ENCODE measurements around the gene OSGEPL1.
"Not testable (repeated sequence)": the region's sequence is repeated elsewhere in the genome, so short reads cannot be mapped to it uniquely, and the experiment has no call there.

OSGEPL1 gene, protein sequence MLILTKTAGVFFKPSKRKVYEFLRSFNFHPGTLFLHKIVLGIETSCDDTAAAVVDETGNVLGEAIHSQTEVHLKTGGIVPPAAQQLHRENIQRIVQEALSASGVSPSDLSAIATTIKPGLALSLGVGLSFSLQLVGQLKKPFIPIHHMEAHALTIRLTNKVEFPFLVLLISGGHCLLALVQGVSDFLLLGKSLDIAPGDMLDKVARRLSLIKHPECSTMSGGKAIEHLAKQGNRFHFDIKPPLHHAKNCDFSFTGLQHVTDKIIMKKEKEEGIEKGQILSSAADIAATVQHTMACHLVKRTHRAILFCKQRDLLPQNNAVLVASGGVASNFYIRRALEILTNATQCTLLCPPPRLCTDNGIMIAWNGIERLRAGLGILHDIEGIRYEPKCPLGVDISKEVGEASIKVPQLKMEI

DNA sequence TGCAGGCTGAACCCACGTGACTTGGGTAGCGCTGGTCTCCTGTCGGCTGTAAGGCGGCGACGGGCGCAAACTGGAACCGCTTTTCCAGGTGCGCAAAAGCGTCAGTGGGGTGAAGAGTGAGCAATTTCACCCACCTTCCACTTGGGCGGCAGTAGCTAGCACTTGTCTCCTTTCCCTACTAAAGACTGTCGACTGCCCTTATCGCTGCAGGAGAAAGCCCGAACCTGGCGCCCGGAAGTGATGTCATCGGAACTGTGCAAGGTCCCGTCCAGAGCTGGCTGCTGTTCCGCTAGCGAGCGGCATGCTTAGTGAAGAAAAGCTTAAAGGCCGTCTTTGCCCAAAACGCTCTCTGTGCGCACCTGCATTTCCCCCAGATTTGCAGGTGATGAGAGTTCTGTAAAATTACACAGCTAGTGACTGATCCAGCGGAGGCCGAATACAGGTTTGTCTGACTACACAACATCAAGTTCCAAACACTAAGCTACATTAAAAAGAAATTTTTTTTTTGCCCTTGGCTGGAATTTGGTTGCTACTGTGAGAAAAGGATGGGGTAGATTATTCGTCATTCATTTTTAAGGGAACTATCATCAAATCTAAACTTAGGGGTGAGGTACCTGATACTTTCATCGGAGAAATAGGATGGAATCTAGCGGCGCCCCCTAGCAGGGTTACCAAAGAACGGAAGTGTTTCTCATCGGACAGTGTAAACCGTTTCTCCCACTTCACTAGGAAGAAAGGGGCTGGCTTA, at the start of gene OSGEPL1:
TSS of gene OSGEPL1 (minus strand) at position 242 of the 748 bp plus-strand sequence. CDS start 1,152 bp downstream, outside the sequence.
- DNase-seq, result peak; percentile 84

DNA sequence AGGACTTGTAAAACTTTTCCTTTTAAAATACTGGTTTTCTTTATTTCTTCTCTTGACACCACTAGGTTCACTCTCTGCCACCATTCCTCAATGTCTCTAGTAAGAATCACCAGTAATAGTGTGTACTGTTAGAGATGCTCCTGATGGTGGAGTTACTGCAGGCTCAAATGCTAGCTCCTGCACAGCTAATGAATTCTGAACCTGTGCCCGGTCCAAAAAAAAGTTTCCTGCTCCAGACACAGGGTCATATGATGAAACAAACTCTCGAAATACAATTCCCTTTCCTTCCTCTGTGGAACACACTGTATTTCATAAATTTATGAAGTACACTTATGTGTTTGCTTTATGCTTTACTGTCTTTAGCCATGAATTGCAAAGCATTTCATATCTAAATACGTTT, 40.8 kb upstream of the OSGEPL1 start:
- no peak for DNase-seq

DNA sequence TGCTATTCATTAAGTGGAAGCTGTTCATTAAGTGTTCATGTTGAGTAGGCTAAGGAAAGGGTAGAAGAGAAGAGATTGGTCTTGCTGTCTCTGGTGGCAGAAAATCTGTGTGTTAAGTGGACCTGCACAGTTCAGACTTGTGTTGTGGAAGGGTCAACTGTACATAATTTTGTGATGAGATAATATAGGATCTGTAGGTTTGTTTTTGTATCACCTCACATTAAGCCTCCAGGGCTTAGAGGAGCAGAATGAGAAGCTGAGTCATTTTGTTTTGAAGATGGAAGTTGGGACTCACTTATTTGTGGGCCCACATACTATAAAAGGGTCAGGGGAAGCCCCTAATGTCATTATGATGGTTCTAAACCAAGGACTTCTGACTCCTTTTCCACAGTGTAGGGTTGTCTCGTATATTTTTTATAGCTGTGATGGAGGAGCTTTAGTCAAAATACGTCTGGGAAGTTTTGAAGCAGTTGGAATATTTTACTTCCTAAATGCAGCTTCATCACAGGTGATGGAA, 39.9 kb upstream of the OSGEPL1 start:
- DNase-seq, result no peak

DNA sequence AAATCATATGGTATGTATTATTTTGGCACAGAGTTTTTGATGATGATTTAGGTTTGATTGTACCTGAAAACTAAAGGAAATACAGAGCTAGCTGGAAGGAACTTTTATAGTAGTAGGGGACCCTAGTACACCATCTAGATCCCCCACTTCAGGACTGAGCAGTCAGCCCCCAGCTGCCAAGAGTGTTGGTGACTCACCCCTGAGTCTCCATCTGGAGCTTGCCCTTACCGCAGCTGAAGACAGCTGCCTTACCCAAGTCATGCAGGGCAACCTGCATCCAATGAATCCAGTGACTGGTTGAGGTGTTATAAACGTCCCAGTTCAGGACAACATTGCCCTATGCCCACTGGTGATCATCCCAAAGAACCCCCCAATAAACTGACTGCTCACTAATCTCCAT, 36.9 kb upstream of the OSGEPL1 start:
- no peak for DNase-seq

DNA sequence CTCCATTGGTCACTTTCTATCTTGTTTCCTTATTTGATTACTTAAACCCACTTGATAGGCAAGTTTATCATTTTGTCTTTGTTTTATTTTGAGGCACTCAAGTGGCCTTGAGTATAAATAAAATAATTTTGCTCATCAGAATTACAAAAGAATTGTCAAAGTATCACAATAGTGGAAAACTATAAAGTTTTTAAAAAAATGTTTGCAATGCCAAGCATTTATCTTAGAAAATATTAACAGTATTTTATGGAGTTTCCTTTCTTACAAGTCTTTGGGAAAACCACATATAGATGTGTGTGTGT, 36.4 kb upstream of the OSGEPL1 start:
- DNase-seq, result no peak

DNA sequence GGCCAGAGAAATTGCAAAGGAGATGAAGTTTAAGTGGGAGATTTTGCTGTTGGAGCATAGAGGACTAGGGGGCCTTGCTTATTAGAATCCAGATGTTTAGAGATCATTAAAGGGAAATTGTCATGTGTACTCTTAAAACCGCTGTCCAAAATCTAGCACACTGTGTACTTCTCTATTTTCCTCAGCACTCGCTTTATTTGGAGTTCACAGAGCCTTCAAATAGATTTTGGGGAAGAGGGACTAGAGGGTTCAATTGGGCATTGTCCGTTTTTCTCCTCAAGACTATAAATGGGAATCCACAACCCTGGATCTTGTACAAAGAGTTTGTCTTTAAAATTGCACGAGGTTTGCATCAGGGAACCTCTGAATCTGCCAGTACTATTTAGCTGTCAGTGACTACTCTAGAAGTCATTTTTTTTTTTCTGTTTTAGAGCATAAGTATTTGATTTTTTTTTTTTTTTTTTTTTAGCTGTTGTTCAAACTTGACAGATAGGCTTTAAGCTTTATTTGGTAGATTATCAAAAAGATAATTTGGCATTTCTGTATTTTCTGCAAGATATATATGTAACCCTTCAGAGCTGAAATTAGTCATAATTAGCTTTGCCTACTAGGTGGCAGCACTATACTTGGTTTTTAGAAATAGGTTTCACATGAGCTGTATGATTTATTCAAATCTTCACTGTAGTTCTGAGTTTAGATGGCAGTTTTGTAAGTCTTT, 35.9 kb upstream of the OSGEPL1 start:
- peak; percentile 6 for DNase-seq

DNA sequence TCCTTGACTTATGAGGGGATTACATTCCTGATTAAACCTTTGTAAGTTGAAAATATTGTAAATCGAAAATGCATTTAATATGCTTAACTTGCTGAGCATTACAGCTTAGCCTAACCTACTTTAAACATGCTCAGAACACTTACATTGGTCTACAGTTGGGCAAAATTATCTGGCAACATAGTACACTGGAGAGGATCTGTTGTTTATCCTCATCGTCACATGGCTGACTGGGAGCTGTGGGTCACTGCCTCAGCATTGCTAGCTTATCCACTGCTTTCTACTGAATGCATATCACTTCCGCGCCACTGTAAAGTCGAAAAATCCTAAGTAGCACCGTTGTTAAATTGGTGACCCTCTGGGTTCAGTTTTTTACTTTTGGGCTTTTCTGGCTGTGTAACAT, 35.3 kb upstream of the OSGEPL1 start:
- DNase-seq, result no peak

DNA sequence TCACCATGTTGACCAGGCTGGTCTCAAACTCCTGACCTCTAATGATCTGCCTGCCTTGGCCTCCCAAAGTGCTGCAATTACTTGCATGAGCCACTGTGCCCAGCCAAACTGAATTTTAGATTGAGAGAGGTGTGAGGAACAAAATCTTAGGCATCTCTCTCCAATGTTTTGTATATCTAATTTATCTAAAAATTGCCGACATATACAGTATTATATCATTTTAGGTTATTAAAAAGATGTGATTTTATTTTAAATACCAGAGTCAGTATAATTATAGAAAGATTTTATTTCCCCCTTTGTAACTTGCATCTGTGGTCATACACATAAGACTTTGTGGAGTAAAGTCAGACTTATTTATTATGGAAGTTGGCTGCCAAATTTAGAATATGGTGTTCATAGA, 31.7 kb upstream of the OSGEPL1 start:
- DNase-seq, result no peak

DNA sequence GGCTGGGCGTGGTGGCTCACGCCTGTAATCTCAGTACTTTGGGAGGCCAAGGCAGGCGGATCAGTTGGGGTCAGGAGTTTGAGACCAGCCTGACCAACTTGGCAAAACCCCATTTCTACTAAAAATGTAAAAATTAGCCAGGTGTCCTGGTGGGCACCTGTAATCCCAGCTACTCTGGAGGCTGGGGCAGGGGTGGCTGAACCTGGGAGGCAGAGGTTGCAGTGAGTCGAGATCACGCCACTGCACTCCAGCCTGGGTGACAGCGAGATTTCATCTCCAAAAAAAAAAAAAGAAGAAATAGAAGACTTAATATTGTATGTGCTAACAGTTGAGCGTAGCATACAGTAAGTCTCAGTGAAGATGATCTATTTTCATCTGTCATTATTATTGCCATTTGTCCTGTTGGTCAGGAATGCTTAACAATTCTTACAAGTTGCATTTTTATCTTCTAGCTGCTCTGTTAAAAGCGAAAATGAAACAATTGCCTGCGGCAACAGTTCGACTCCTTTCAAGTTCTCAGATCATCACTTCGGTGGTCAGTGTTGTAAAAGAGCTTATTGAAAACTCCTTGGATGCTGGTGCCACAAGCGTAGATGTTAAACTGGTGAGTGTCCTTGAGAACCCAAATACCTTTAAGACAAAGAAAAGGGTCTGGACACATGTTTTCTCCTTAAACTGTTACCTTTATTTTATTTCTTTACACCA, 28.9 kb upstream of the OSGEPL1 start:
- DNase-seq, result no peak

DNA sequence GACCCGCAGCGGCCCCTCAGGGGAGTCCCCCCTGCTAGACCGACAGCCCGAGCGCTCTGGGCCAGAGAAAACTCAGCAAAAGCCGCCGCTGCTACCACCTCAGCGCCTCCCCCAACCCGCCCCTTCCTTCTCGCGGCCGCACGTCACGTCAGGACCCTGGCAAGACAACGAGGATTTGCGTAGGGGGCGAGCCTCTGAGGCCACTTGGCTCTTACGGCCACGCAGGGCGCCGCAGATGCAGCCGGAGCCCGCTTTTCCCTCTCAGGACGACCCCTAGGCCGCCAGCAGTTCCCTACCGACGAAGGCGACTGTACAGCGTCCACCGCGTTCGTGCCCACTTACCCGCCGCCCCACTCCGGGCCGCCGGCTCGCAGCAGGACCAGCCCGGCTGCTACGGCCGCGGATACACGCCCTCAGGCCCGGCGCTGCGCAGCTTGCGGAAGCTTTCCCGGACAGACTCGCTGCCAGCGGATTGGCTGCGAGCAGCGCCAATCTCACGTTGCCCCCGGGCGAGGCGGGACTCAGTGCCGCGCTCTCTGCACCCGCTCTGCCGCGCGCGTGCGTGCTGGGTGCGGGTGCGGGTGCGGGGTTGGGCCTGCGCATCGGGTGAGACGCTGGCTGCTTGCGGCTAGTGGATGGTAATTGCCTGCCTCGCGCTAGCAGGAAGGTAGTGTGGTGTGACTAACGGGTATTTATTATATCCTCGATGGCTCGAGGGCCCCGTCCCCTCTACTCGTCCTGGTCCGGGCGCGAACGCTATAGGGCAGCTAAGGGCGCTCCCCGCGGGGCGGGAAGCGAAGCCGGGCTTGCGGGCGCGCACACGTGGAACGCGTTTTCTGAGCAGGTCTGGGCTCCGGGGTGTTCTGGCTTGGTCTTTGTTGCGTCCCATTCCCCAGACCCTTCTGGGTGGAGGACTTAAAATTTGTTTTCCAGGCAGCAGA, 21.6 kb upstream of the OSGEPL1 start, which contains the start of the genes ORMDL1 and PMS1:
TSS of gene ORMDL1 (minus strand) at position 413 of the 941 bp plus-strand sequence. CDS start 1,744 bp downstream, outside the sequence.
TSS of gene PMS1 (plus strand) at position 524 of the 941 bp plus-strand sequence. CDS start 7,360 bp downstream, outside the sequence.
- DNase-seq, result peak; percentile 52

DNA sequence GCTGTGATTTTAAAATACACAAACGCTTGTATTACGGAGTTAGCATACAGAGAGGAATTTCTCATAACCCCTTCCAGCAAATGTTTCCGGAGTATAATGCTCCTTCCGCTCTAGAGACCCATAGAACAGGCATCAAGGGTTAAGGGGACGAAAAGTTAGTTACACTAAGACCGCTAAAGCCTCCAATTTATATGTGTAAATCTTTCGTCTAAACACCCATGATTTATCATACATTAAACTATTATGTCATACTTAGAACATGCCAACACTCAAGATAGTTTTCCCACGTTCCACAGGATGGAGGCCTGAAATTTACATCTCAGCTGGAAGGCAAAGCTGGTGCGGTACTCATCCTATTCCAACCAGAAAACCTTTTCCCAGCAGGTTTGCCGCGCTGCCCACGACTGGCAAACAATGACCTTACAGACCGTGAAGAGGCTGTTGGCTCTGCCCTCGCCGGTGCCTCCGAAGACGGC, 20.9 kb upstream of the OSGEPL1 start:
- no peak for DNase-seq

DNA sequence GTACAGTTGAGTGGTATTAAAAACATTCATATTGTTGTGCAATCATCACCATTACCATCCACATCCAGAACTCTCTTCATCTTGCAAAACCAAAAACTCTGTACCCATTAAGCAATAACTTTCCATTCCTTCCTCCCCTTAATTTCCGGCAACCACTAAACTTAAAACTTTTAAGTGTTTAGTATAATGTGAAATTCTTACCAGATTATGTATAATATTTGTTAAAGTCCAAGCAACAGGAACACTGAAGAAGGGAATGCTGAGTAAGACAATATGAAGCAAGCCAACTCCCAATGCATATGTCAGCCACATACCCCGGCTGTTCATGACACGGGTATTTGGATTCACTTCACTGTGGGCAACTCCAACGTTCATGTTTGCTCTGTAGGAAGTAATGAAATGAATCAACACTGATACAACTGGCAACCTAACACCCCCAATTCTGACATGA, 19.7 kb upstream of the OSGEPL1 start:
- peak; percentile 62 for DNase-seq

DNA sequence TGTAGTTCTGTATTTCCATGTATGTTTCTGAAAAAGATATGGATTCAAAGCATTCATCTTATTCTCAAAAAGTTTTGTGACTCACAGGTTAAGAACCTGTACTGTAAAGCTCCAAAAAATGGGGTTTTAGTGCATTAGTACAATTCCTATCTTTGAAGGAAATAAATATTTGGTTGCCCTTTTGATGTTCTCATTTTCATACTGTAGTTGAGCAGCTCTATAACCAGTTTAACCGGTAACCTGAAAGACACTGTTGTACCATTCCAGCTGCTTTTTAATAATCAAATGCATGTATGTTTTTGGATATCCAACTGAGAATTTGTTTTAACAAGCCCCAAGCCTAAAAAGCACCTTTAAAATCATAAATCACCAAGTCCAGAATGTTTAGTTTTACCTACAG, 9.6 kb upstream of the OSGEPL1 start:
- DNase-seq, result no peak

DNA sequence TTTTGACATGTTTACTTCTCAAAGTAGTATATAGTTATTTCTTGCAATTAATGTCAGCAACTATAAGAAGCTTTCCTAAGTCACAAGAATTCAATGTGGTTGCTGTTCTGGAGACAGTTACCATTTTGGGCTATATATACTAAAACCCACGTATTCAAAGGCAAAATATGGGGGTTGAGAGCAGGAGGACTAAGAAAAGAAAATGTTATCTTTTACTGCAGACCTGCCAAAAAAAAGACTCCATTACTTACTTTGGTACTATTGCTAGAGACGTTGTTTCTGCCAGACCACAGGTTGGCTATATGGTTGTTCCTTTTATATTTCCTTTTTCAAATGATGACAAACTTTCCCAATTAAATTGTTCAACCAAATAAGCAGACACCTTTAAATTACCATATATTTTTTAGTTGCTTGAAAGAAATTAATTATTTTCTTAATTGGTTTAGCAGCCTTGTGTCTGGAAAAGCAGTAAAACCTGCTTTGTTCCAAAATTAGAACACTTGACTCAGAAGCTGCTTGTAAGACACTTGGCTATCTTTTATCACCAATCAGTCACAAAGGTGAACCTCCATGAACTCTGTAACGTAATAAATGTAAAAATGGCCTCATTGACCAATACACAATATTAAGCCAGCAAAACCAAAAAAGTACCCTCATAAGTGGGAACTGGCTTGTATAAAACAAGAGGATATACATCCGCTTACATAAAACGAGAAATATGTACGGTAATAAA, 8.2 kb upstream of the OSGEPL1 start:
- no peak for DNase-seq

DNA sequence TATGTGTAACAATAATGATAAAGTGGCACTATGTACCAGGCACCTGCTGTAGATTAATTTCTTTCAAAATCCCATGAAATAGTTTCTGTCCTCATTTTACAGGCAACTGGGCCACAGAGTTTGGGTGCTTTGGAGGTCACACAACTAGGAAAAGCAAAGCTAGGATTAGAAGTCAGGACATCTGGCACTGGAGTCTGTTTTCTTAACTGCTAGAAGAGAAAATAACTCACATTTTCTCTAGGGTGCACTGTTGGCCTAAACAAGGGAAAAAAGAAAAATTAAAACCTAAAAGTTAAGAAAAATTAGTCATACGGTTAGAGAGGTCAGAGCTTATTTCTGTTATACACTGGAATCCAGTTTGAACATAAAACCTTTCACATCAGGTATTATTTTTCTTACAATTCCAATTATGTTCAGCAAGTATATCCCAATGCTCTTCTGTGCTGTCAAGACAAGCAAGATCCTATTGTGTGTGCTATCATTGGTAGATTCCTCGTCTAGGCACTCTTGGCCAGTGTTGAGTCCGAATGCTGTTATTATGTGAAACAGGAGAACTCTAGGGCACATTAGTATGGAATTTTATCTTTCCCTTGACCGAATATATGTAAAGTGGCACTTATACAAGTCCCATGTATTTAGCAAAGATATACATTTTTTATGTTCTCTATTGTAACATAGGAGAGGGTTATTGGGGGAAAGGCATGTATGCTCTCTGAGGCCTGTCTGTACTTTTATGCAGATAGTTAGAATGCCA, 1.5 kb upstream of the OSGEPL1 start:
- no peak for DNase-seq

DNA sequence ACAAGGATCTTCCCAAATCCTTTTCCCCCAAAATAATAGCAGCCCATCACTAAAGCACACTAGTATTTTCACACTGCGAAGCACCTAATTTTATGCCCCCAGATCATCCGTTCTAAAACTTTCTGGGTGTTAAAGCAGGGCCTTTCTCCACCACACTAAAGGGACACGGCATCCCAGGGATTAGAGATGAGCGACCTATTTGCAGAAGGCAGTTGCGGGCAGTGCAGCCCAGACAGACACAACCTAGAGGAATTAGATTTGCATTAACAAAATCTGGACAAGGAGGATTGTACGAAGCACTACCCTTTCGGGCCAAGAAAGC, 402 bp downstream of the OSGEPL1 start:
- DNase-seq, result no peak

DNA sequence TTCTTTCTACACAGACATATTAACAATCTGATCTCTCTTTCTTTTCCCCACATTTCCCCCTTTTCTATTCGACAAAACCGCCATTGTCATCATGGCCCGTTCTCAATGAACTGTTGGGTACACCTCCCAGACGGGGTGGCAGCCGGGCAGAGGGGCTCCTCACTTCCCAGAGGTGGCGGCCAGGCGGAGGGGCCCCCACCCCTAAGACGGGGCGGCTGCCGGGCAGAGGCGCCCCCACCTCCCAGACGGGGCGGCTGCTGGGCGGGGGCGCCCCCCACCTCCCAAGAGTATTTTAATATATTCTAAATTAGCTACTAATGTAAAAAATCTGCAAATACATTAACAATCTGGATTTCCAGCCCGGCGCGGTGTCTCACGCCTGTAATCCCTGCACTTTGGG, 2.4 kb downstream of the OSGEPL1 start:
- DNase-seq, result not testable (repeated sequence)

DNA sequence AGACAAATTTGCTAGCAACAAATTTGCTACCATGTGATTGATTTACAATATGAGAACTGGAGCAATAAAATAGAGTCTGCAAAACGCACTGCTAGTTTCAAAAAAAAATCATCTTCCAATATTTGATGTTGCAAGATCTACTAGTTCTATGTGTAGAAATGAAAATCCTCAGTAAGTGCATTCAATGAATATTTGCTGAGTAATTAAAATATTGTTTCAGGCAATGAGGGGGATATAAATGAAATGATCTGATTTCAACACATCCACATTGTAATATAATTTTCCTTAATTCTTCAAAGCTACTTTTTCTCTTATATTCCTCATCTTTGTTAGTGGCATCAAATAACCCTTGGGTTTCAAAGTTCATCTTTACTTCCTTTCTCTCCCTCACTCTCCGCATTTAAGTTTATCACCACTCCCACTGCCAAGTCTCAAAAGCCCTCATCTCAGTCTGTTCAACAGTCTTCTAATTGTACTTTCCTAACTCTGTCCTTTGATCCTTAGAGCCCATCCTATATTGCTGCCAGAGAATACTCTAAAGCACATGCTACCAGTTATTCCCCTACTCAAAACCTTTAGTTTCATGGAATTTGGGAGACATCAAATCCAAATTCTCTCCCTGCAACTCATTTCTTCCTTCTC, 6.2 kb downstream of the OSGEPL1 start:
- no peak for DNase-seq

DNA sequence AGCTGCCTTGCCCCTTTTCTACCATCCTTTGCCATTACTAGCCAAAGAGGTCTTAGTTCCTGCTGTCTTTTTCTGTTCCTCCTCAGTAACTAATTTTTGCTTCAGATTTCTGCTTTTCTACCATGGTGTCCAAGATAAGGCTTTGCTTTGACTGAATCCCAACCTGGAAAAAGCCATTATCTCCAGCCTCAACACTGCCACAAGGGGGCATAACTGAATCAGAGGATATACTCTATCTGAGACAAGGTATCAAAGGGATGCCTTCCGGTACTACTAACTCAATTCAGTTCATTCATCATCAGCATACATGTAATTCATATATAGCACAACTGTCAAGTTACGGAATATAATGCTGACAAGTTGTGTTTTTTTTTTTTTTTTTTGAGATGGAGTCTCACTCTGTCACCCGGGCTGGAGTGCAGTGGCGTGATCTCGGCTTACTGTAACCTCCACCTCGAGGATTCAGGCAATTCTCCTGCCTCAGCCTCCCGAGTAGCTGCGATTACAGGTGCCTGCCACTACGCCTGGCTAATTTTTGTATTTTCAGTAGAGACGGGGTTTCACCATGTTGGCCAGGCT, 11.4 kb downstream of the OSGEPL1 start:
- no peak for DNase-seq

All from SIG-M5 (cell line).